ENCODE measurements around the gene RPL35A. TPM values are rescaled to one million over a fixed set of nuclear protein-coding genes. Genes with fewer than 3 reads are reported as not detected.
A peak's percentile ranks its signal among the peaks of the same experiment; 100 is the strongest.
"Not testable (repeated sequence)": the region's sequence is repeated elsewhere in the genome, so short reads cannot be mapped to it uniquely, and the experiment has no call there.

The RPL35A gene
- total and polyA plus RNA-seq, 4 experiments from 2014 or later, result 1,277 to 2,056 (median 1,744) TPM

GRCh38 chr3:197967337-197967989 lies 17.5 kb downstream of the RPL35A start:
- Mint-ChIP-seq H3K27ac (peak overlapping the region in 1 of 7 donors; percentile 29), H3K36me3 (peaks cover 0 to 14% of the 10 kb centered on the region in 2 donors), H3K9me3 (peaks cover 0 to 22% (median 12%) of the 10 kb centered on the region in 8 donors)
- H3K4me3 Mint-ChIP-seq; H3K9me3 ChIP-seq (ENCODE audit: control insufficient read depth in 1 of 2, low read length in 2 of 2); H3K27ac ChIP-seq (ENCODE audit: low read depth, low read length); CTCF ChIA-PET (ENCODE audit: partially characterized antibody); DNase-seq; H3K4me1 ChIP-seq (ENCODE audit: insufficient read depth, low read length); POLR2A ChIA-PET (ENCODE audit: partially characterized antibody); intact Hi-C loops (cut with micrococcal nuclease); H3K4me3 ChIP-seq (ENCODE audit: low read length in 2 of 2); H3K36me3 ChIP-seq (ENCODE audit: insufficient read depth, low read length); H3K27me3 ChIP-seq (ENCODE audit: insufficient read depth, low read length); H3K4me1 Mint-ChIP-seq; H3K27me3 Mint-ChIP-seq: not testable (repeated sequence)

GRCh38 chr3:197970588-197970987 lies 20.6 kb downstream of the RPL35A start:
- no peaks in the 10 kb centered on the region for H3K27me3 ChIP-seq (ENCODE audit: insufficient read depth, low read length)
- DNase-seq, result no peak
- Mint-ChIP-seq H3K36me3 (peaks cover 2 to 23% of the 10 kb centered on the region in 2 donors), H3K4me1 (peaks cover 0 to 2% (median 0%) of the 10 kb centered on the region in 4 donors), H3K4me3 (no peak overlapping the region), H3K27me3 (no peaks in the 10 kb centered on the region), H3K9me3 (peaks cover 0 to 23% (median 16%) of the 10 kb centered on the region in 8 donors), H3K27ac (no peak overlapping the region)
- no peak overlapping the region for H3K4me3 ChIP-seq (ENCODE audit: low read length in 2 of 2)
- H3K9me3 ChIP-seq (ENCODE audit: control insufficient read depth in 1 of 2, low read length in 2 of 2), result no peaks in the 10 kb centered on the region
- no peaks in the 10 kb centered on the region for H3K36me3 ChIP-seq (ENCODE audit: insufficient read depth, low read length)
- ChIA-PET POLR2A (ENCODE audit: partially characterized antibody) (no interaction called here), CTCF (ENCODE audit: partially characterized antibody) (no interaction called here)
- H3K4me1 ChIP-seq (ENCODE audit: insufficient read depth, low read length), result no peaks in the 10 kb centered on the region
- no peak overlapping the region for H3K27ac ChIP-seq (ENCODE audit: low read depth, low read length)
- intact Hi-C loops (cut with micrococcal nuclease), result no loop called here

GRCh38 chr3:197974016-197974415 lies 24.0 kb downstream of the RPL35A start:
- H3K27ac Mint-ChIP-seq, result no peak overlapping the region
- POLR2A ChIA-PET (ENCODE audit: partially characterized antibody), result no interaction called here
- peaks cover 0 to 2% (median 0%) of the 10 kb centered on the region in 4 donors for H3K4me1 Mint-ChIP-seq
- CTCF ChIA-PET (ENCODE audit: partially characterized antibody), result no interaction called here
- Histone ChIP-seq H3K27me3 (ENCODE audit: insufficient read depth, low read length) (no peaks in the 10 kb centered on the region), H3K9me3 (ENCODE audit: control insufficient read depth in 1 of 2, low read length in 2 of 2) (no peaks in the 10 kb centered on the region), H3K4me3 (ENCODE audit: low read length in 2 of 2) (no peak overlapping the region), H3K36me3 (ENCODE audit: insufficient read depth, low read length) (peaks cover 3% of the 10 kb centered on the region), H3K4me1 (ENCODE audit: insufficient read depth, low read length) (no peaks in the 10 kb centered on the region), H3K27ac (ENCODE audit: low read depth, low read length) (no peak overlapping the region)
- DNase-seq, result no peak
- H3K9me3 Mint-ChIP-seq, result peaks cover 0 to 9% (median 6%) of the 10 kb centered on the region in 8 donors
- H3K27me3 Mint-ChIP-seq, result no peaks in the 10 kb centered on the region
- intact Hi-C loops (cut with micrococcal nuclease), result no loop called here
- peaks cover 9 to 26% of the 10 kb centered on the region in 2 donors for H3K36me3 Mint-ChIP-seq
- H3K4me3 Mint-ChIP-seq, result no peak overlapping the region

- Histone ChIP-seq H3K27ac (ENCODE audit: low read depth, low read length) (no peak overlapping the region), H3K4me3 (ENCODE audit: low read length in 2 of 2) (no peak overlapping the region), H3K27me3 (ENCODE audit: insufficient read depth, low read length) (no peaks in the 10 kb centered on the region), H3K36me3 (ENCODE audit: insufficient read depth, low read length) (peaks cover 3% of the 10 kb centered on the region), H3K9me3 (ENCODE audit: control insufficient read depth in 1 of 2, low read length in 2 of 2) (no peaks in the 10 kb centered on the region), H3K4me1 (ENCODE audit: insufficient read depth, low read length) (no peaks in the 10 kb centered on the region)
- intact Hi-C loops (cut with micrococcal nuclease), result no loop called here
- ChIA-PET POLR2A (ENCODE audit: partially characterized antibody) (no interaction called here), CTCF (ENCODE audit: partially characterized antibody) (no interaction called here)
- H3K36me3 Mint-ChIP-seq, result peaks cover 9 to 26% of the 10 kb centered on the region in 2 donors
- DNase-seq, result no peak
- no peak overlapping the region for H3K4me3 Mint-ChIP-seq
- H3K4me1 Mint-ChIP-seq, result peaks cover 0 to 4% (median 0%) of the 10 kb centered on the region in 4 donors
- no peaks in the 10 kb centered on the region for H3K27me3 Mint-ChIP-seq
- peaks cover 0 to 9% (median 6%) of the 10 kb centered on the region in 8 donors for H3K9me3 Mint-ChIP-seq
- no peak overlapping the region for H3K27ac Mint-ChIP-seq
Observed at GRCh38 chr3:197975311-197975710, 25.3 kb downstream of the RPL35A start.

- ChIA-PET CTCF (ENCODE audit: partially characterized antibody) (no interaction called here), POLR2A (ENCODE audit: partially characterized antibody) (no interaction called here)
- H3K27me3 ChIP-seq (ENCODE audit: insufficient read depth, low read length), result no peaks in the 10 kb centered on the region
- DNase-seq, result no peak
- peaks cover 7 to 17% (median 10%) of the 10 kb centered on the region in 4 donors for H3K4me1 Mint-ChIP-seq
- peaks cover 0 to 6% of the 10 kb centered on the region in 2 donors for H3K36me3 Mint-ChIP-seq
- no peaks in the 10 kb centered on the region for H3K4me1 ChIP-seq (ENCODE audit: insufficient read depth, low read length)
- no peak overlapping the region for H3K4me3 Mint-ChIP-seq
- no peak overlapping the region for H3K27ac ChIP-seq (ENCODE audit: low read depth, low read length)
- no peaks in the 10 kb centered on the region for H3K9me3 ChIP-seq (ENCODE audit: control insufficient read depth in 1 of 2, low read length in 2 of 2)
- no peaks in the 10 kb centered on the region for H3K27me3 Mint-ChIP-seq
- H3K27ac Mint-ChIP-seq, result peak overlapping the region in 1 of 7 donors; percentile 48
- H3K36me3 ChIP-seq (ENCODE audit: insufficient read depth, low read length), result no peaks in the 10 kb centered on the region
- no peaks in the 10 kb centered on the region for H3K9me3 Mint-ChIP-seq
- intact Hi-C loops (cut with micrococcal nuclease), result no loop called here
- no peak overlapping the region for H3K4me3 ChIP-seq (ENCODE audit: low read length in 2 of 2)
Observed at GRCh38 chr3:197983076-197983475, 33.1 kb downstream of the RPL35A start.

- Mint-ChIP-seq H3K36me3 (peaks cover 13 to 43% of the 10 kb centered on the region in 2 donors), H3K27ac (no peak overlapping the region), H3K9me3 (no peaks in the 10 kb centered on the region), H3K27me3 (no peaks in the 10 kb centered on the region), H3K4me3 (no peak overlapping the region), H3K4me1 (no peaks in the 10 kb centered on the region)
- ChIA-PET CTCF (ENCODE audit: partially characterized antibody) (no interaction called here), POLR2A (ENCODE audit: partially characterized antibody) (no interaction called here)
- DNase-seq, result no peak
- no peaks in the 10 kb centered on the region for H3K4me1 ChIP-seq (ENCODE audit: insufficient read depth, low read length)
- H3K9me3 ChIP-seq (ENCODE audit: control insufficient read depth in 1 of 2, low read length in 2 of 2), result no peaks in the 10 kb centered on the region
- no peaks in the 10 kb centered on the region for H3K27me3 ChIP-seq (ENCODE audit: insufficient read depth, low read length)
- no peaks in the 10 kb centered on the region for H3K36me3 ChIP-seq (ENCODE audit: insufficient read depth, low read length)
- no peak overlapping the region for H3K27ac ChIP-seq (ENCODE audit: low read depth, low read length)
- no peak overlapping the region for H3K4me3 ChIP-seq (ENCODE audit: low read length in 2 of 2)
- intact Hi-C loops (cut with micrococcal nuclease), result no loop called here
Observed at GRCh38 chr3:197989651-197990050, 39.7 kb downstream of the RPL35A start.

- H3K36me3 Mint-ChIP-seq, result peaks cover 21 to 33% of the 10 kb centered on the region in 2 donors
- POLR2A ChIA-PET (ENCODE audit: partially characterized antibody), result no interaction called here
Observed at GRCh38 chr3:197994736-197995135, 44.7 kb downstream of the RPL35A start.

More at GRCh38 chr3:197994736-197995135, 44.7 kb downstream of the RPL35A start:
- H3K4me3 ChIP-seq (ENCODE audit: low read length in 2 of 2), result no peak overlapping the region
- Mint-ChIP-seq H3K4me1 (no peaks in the 10 kb centered on the region), H3K27ac (no peak overlapping the region), H3K4me3 (no peak overlapping the region), H3K27me3 (no peaks in the 10 kb centered on the region), H3K9me3 (no peaks in the 10 kb centered on the region)
- no peak for DNase-seq
- no peaks in the 10 kb centered on the region for H3K9me3 ChIP-seq (ENCODE audit: control insufficient read depth in 1 of 2, low read length in 2 of 2)
- intact Hi-C loops (cut with micrococcal nuclease), result no loop called here
- no peaks in the 10 kb centered on the region for H3K36me3 ChIP-seq (ENCODE audit: insufficient read depth, low read length)
- H3K4me1 ChIP-seq (ENCODE audit: insufficient read depth, low read length), result no peaks in the 10 kb centered on the region
- no peaks in the 10 kb centered on the region for H3K27me3 ChIP-seq (ENCODE audit: insufficient read depth, low read length)
- no peak overlapping the region for H3K27ac ChIP-seq (ENCODE audit: low read depth, low read length)
- CTCF ChIA-PET (ENCODE audit: partially characterized antibody), result no interaction called here
